ENCODE data around the gene IQGAP2.

Gene IQGAP2

GRCh38 chr5:76585783-76586217 is 182.7 kb downstream of the IQGAP2 start (continued):
- TF ChIP-seq ZNF335 (tag by site-specific recombination; conservative IDR thresholded peaks at IDR 0.05) (no peak), ZNF24 (tag by site-specific recombination; IDR thresholded peaks at IDR 0.05) (0 out of 2 replicates have a peak, but pooled peaks have one; percentile 59), ZFP69B (tag by site-specific recombination; IDR thresholded peaks at IDR 0.05) (no peak), KLF7 (tag by site-specific recombination; IDR thresholded peaks at IDR 0.05; ENCODE audit: borderline replicate concordance) (no peak), ZBTB8A (tag by site-specific recombination; IDR thresholded peaks at IDR 0.05) (no peak; the same call in 1 of the 2 replicates), ZNF792 (tag by site-specific recombination; IDR thresholded peaks at IDR 0.05) (no peak), ZNF132 (tag by site-specific recombination; IDR thresholded peaks at IDR 0.05; ENCODE audit: borderline replicate concordance) (no peak), ZNF391 (tag by site-specific recombination; IDR thresholded peaks at IDR 0.05; ENCODE audit: borderline replicate concordance, low read depth) (peak; percentile 90), ZNF184 (tag by site-specific recombination; IDR thresholded peaks at IDR 0.05) (no peak), ZNF776 (tag by site-specific recombination; IDR thresholded peaks at IDR 0.05; ENCODE audit: borderline replicate concordance) (no peak), ZNF830 (tag by site-specific recombination; IDR thresholded peaks at IDR 0.05; ENCODE audit: low read depth) (no peak), ZNF221 (tag by site-specific recombination; IDR thresholded peaks at IDR 0.05; ENCODE audit: borderline replicate concordance) (no peak), ZNF174 (tag by site-specific recombination; IDR thresholded peaks at IDR 0.05) (no peak), ZNF843 (tag by site-specific recombination; IDR thresholded peaks at IDR 0.05) (peak; percentile 98), ZNF311 (tag by site-specific recombination; IDR thresholded peaks at IDR 0.05; ENCODE audit: borderline replicate concordance) (no peak), ZNF837 (tag by site-specific recombination; IDR thresholded peaks at IDR 0.05) (no peak), FEZF1 (tag by site-specific recombination; IDR thresholded peaks at IDR 0.05) (peak; percentile 90), ZBTB1 (tag by site-specific recombination; IDR thresholded peaks at IDR 0.05) (no peak), ZSCAN5A (tag by site-specific recombination; IDR thresholded peaks at IDR 0.05) (no peak), SP3 (tag by site-specific recombination; IDR thresholded peaks at IDR 0.05) (no peak; the same call in 1 of the 2 replicates), ZNF585B (tag by site-specific recombination; IDR thresholded peaks at IDR 0.05) (no peak), REST (tag by site-specific recombination; IDR thresholded peaks at IDR 0.05) (no peak), ZSCAN23 (tag by site-specific recombination; IDR thresholded peaks at IDR 0.05) (no peak), ZNF501 (tag by site-specific recombination; IDR thresholded peaks at IDR 0.05) (peak; percentile 73; the same call in 1 of the 2 replicates)
- TF ChIP-seq, protein P1, sequence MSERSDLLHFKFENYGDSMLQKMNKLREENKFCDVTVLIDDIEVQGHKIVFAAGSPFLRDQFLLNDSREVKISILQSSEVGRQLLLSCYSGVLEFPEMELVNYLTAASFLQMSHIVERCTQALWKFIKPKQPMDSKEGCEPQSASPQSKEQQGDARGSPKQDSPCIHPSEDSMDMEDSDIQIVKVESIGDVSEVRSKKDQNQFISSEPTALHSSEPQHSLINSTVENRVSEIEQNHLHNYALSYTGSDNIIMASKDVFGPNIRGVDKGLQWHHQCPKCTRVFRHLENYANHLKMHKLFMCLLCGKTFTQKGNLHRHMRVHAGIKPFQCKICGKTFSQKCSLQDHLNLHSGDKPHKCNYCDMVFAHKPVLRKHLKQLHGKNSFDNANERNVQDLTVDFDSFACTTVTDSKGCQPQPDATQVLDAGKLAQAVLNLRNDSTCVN (tag by site-specific recombination; optimal IDR thresholded peaks at IDR 0.05): no peak
- TF ChIP-seq, protein P2, sequence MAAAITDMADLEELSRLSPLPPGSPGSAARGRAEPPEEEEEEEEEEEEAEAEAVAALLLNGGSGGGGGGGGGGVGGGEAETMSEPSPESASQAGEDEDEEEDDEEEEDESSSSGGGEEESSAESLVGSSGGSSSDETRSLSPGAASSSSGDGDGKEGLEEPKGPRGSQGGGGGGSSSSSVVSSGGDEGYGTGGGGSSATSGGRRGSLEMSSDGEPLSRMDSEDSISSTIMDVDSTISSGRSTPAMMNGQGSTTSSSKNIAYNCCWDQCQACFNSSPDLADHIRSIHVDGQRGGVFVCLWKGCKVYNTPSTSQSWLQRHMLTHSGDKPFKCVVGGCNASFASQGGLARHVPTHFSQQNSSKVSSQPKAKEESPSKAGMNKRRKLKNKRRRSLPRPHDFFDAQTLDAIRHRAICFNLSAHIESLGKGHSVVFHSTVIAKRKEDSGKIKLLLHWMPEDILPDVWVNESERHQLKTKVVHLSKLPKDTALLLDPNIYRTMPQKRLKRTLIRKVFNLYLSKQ (tag by site-specific recombination; IDR thresholded peaks at IDR 0.05; ENCODE audit: borderline replicate concordance): no peak
- TF ChIP-seq, protein P3, sequence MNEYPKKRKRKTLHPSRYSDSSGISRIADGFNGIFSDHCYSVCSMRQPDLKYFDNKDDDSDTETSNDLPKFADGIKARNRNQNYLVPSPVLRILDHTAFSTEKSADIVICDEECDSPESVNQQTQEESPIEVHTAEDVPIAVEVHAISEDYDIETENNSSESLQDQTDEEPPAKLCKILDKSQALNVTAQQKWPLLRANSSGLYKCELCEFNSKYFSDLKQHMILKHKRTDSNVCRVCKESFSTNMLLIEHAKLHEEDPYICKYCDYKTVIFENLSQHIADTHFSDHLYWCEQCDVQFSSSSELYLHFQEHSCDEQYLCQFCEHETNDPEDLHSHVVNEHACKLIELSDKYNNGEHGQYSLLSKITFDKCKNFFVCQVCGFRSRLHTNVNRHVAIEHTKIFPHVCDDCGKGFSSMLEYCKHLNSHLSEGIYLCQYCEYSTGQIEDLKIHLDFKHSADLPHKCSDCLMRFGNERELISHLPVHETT (tag by site-specific recombination; IDR thresholded peaks at IDR 0.05): peak; percentile 82

Measured in HEK293 (cell line).